Femur (tissue), 1 donor: ENCODE data around the gene SDK2.
A peak's percentile ranks its signal among the peaks of the same experiment; 100 is the strongest.
"Not testable (repeated sequence)": the region's sequence is repeated elsewhere in the genome, so short reads cannot be mapped to it uniquely, and the experiment has no call there.

ENCODE experiments used
- DNase-seq: peaks from one replicate; pipeline ENCODE4 v3.0.0-alpha.2; 2017

Gene SDK2

DNA sequence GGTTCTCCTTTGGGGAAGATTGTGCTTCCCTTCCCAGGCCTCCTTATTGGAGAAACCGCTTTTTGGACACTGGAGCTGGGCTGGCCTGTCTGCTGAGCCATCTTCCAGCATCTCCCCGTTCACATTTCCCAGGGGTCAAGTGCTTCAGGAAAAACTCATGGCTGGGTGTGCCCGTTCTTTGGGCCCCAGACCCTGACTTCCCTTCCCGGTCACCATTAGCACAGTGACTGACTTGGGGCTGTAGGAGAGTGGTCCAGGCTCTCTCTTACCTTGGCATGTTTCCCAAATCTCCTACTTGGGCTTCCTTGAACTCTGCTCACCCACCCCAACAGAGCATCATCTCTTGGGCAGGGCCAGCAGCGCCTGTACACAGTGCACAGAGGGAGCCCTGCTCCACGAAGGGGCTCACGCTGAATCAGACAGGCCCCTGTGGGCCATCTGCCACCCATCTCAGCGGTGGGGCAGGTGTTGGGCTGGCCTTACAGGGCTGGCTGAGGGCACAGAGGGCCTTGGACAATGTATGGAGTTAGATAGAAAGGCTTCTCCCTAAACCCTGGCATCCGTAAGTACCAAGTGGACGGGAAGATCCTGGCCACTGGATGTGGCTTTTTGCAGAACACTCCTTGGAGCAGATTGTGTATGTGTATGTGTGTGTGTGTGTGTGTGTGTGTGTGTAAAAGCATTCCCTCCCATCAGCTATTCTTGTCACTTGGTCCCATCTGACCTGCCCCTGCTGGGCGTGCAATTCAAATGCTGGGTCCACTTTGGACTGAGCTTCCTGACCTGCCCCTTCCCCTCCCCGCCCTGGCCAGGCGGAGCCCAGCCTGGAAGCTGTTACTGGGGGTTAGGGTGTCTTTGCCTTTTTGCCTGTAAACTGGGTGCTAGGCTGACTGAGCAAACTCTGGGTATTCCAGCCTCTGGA, 307.6 kb downstream of the SDK2 start:
- no peak for DNase-seq

DNA sequence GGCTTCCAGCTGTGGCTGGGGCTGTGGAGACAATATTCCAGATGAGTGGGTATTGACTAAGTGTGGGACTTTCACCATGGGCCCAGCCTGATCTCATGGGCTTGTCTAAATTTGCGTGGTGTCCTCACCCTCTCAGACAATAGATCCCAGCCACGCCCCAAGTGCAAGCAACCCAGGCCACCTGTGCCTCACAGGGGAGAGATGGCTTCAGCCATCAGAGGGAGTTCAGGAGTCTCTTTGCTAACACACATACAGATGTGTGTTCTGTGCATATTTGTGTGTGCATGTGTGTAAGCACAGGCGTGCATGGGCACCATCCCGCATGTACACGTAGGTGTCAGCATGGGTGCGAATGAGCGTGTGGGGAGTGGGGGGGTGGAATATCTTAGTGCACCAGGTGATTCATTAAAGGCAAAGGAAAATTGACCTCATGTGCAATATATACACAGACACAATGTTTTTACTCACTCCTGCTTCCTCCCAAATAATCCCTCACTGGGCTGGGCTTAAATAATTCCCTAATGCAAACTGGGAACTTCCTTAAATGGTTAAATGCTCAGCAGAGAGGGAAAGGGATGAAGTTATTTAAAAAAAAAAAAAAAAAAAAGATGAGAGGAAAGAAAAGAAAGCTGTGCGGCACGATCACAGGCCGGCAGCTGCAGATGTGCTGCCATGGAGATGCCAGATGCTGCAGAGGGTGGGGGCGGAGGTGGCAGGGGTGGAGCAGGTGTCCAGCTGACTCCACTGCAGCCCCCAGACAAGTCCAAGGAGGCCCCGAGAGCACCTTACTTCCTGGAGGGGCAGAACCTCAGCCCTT, 308.4 kb downstream of the SDK2 start:
- no peak for DNase-seq

DNA sequence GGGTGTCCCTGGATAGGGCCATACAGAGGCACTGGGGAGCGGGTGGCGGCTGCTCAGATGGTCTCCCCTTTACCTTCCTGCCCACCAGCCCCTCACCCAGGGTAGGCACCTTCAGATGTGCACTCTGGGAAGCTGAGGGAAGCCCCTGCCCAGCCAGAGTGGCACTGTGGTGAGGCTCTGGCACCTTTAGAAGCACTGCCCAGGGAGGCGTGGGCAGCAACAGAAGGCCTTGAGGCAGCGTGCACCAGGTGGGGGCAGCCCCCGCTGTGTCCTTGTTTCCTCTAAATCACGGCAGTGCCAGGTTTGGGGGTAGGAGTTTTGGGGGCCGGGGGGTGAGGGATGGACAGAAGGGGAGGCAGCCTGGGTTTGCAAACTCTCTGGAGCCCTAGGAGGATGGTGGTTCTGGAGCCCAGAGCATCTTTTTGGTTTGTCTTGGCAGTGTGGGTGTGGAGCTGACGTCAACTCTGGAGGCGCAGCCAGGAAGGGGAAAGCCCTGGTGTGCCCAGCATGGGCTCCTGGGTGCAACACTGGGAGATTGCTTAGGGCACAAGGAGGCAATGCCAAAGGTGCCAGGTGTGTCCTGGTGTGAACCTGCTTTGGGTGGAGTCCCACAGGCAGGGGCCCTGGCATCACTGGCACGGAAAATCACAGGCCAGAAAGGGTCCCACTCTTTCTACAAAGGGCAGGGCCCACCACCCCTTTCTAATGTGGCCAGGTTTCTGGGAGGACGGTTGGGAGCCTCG, 309.3 kb downstream of the SDK2 start:
- no peak for DNase-seq

DNA sequence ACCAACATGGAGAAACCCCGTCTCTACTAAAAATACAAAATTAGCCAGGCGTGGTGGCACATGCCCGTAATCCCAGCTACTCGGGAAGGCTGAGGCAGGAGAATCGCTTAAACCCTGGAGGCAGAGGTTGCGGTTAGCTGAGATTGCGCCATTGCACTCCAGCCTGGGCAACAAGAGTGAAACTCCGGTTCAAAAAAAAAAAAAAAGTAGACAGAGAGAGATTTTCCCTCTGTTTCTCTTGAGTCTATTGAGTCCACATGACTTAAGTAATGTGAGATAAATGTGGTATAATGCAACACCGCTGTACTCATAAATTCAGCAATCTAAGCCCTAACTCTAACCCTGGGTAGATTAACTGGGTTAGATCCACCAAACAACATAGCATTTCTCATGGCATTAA, 310.8 kb downstream of the SDK2 start:
- DNase-seq = not testable (repeated sequence)

DNA sequence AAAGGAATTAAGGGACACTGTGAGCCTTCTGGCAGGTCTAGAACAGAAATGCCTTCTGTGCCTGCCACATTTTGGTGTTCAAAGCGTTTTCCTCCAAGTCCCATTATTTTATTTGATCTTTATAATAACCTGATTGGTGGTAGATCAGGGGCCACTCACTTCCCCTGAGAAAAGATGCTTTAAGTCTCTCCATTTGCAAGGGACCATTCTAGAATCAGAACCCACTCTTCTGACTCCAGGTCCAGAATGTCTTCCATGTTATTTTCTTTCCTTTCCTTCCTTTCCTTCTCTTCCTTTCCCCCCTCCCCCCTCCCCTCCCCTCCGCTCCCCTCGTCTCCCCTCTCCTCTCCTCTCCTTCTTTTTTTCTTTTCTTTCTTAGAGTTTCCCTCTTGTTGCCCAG, 313.2 kb downstream of the SDK2 start:
- no peak for DNase-seq

DNA sequence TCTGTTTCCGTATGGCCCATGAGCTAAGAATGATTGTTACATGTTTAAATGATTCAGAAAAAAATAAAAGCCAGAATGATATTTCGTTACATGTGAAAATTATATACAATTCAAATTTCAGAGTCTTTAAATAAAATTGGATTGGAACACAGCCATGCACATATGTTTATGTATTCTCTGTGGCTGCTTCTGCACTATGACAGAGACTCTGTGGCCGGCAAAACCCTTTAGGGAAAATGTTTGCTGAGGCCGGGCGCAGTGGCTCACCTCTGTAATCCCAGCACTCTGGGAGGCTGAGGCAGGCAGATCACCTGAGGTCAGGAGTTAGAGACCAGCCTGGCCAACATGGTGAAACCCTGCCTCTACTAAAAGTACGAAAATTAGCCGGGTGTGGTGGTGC, 316.6 kb downstream of the SDK2 start:
- DNase-seq = no peak

DNA sequence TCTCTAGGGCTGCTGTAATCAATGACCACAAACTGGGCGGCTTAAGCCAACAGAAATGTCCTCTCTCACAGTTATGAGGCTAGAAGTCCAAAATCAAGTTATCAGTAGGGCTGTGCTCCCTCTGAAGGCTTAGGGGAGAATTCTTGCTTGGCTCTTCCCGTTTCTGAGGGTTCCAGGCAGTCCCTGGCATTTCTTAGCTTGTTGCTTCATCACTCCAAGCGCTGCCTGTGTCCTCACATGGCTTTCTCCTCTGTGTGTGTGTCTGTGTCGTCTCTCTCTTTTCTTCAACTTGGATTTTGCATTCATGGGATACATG, 318.8 kb downstream of the SDK2 start:
- peak; percentile 71 for DNase-seq

DNA sequence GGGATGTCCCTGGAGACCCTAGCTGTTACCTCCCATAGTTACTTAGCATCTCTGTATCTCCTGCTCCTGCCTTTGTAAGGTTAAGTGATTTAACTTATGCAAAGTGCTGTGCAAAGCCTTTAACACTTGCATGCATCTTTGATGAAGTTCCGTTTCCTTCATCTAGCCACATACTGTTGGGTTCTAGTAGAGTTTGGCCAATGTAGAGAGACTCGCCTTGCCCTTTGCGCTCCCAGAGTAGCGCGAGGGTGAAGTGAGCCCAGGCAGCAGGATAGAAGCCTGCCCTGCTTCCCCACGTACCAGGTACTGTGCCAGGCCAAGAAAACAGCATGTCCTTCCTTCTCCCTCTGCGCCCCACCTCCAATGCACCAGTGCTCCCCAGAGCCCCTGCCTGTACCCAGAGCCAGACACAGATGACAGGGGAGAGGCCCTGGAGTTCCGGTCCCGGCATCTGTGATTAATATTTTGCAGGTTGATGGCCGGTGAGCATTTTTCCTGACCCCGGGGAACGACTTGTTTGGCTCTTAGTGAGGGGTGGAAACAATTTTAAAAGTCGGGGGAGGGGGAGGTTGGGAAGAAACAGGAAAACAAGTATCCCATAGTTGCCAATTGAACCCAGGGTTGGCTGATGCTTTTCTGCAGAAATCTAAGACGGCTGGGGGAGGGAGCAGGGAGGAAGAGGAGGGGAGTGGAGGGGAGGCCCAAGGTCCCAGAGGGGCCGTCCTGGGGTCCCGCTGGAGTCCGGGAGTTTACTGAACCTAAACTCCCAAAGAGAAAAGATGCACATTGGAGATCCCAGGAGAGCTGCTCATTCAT, 319.3 kb downstream of the SDK2 start:
- no peak for DNase-seq

DNA sequence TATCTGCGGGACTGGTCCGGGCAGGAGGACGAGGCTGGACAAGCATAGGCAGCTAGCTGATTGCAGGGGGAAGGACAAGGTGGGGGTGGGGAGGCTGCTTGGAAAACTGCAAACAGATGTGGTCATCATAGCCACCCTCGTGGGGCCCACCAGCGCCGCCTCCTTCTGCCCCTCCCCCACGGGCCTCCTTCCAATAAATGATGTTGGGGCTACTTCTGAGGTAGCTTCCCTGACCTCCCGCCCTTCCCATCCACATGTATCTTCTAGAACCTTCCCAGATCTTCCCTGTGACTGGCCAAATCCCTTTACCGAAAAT, 320.1 kb downstream of the SDK2 start:
- DNase-seq = peak; percentile 84

DNA sequence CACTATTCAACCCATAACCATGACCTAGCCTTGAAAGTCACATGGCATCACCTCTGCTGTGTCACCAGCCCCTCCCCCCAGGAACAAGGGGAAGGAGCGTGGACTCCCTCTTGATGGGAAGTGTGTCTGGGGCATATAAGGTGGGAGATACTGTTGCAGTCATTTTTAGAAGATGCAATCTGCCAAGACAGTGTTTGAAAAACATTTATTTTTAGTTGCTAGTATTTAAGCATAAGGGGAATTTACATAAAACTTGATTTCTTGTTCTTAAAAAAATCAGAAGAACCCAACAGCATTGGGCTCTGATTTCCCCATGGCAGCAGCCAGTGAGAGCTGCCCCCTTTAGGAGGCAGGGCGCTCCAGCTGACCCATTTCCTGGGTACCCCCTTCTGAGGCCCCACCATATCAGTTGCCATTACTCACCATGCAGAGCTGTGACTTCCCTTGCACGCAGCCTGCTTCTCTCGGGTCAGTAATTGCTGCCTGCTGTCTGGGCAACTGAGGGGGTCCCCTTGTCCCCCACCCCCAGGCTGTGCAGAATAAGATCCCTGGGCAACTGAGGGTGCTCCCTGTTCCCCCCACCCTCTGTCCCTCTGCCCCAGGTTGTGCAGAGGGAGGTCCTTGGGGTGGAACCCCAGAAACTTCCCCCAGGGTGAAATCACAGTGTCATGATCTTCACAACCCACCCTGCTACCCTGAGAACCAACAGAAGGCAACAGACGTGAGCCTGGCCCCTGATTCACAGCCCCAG, 320.7 kb downstream of the SDK2 start:
- DNase-seq = no peak

DNA sequence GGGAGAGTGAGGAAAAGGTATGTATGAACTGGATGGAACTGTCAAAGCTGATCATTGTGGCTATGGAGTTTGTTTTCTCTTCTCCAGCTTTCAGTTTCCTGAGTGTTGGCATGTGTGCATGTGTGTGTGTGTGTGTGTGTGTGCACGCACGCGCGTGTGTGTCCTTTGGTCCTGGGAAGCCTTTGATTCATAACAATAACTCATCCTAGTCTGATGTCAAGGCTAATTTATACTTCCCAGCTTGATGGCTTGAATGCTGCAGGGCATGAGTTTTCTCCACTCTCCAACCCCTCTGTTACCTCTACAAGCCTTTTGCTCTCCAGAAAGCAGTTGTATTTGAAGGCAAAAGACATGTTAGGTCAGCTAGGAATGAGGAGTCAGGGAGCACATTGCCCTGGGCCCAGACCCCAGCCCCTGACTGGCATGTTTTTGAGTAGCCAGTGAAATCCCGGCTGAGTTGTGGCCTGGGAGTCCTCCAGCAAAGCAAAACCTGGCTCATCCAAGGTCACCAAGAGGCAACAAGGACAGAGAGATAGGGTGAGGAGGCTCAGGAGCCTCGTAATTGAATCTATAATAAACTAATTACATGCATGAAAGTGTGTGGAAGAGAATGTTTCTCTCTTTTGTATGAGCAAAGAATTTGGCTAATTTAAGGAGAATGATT, 323.5 kb downstream of the SDK2 start:
- DNase-seq = no peak

DNA sequence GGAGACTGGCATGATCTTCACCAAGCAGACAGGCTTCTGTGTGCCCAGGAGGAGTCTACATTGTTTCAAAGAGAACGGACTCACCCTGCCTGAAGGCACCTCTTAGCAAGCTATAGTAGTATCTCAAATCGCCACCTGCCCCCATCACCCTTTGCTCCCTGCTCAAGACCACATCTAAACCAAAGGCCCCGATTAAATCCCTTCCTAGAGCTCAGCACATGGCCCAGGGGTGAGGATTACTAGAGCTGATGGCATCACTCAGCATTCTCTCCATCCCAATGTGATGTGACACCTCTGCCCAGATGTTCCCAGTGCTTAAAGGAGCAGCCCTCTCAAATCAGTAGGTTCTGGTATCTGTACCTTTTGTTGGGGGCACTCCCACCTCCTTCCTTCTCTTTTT, 324.5 kb downstream of the SDK2 start:
- no peak for DNase-seq

DNA sequence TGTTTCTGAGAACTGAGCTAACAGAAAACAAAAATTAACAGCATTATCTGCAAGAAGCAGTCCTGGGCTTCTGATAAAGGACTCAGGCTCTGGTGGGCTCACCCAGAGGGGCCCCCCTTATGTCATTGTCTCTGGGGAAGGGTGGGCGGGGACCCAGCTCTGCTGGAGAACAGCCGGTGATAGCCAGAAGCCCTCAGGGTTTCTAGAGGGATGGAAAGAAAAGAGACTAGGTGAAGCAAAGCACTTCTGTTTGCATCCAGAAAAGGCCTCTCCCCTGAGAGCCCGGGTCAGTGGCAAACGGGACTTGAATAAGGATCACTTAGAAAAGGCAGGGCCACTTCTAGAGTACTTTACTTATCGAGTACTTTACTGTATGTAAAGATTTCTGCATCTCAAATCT, 325.4 kb downstream of the SDK2 start:
- no peak for DNase-seq

DNA sequence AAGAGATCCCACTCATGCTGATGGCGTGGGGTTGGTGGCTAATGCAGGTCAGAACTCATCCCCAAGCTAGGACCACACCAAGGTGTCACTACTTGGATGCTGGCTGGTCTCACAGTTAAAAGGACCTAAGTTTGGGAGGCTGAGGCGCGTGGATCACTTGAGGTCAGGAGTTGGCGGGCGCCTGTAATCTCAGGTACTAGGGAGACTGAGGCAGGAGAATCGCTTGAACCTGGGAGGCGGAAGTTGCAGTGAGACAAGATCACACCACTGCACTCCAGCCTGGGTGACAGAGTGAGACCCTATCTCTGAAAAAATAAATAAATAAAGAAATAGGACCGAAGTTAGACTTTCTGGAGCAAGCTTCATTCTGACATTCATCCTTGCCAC, 325.8 kb downstream of the SDK2 start:
- DNase-seq = no peak

DNA sequence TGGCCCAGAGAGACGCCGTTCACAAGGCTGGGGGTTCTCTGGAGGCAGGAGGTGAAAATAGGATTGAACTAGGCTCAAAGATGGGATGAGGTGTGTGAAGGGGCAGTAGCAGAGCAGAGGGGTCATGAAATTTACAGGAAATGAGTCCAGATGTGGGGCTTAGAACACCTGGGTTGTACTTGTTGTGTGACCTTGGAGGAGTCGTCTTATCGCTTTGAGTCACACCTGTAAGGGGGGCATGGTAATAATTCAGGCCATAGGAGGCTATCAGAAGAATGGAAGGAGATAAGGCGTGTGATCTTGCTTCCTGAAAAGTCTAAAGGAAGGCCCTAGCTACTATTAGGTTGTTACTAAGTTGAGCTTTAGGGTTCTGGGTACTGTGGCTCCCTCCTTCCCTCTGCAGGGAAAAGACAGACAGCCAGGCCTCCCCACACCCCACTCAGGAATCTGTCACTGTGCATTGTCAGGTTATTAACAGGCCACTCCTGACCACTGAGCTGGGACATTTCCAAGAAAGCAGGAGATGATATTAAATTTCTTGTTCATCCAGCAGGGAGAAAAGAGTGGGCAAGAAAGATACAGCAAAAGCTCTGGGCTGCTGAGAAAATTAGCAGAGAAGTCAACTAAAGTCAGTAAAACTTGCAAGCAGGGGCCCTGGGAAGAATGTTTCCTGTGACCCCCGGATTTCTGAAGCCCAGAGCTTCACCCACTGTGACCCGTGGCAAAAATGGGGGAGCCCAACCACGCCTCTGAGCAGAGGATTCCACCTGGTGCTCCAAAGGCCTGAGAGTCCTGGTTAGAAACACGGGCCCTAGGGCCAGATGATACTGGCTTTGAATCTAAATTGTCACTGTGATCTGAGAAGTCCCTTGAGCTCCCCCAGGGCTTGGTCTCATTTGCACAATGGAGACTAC, 326.5 kb downstream of the SDK2 start:
- no peak for DNase-seq

DNA sequence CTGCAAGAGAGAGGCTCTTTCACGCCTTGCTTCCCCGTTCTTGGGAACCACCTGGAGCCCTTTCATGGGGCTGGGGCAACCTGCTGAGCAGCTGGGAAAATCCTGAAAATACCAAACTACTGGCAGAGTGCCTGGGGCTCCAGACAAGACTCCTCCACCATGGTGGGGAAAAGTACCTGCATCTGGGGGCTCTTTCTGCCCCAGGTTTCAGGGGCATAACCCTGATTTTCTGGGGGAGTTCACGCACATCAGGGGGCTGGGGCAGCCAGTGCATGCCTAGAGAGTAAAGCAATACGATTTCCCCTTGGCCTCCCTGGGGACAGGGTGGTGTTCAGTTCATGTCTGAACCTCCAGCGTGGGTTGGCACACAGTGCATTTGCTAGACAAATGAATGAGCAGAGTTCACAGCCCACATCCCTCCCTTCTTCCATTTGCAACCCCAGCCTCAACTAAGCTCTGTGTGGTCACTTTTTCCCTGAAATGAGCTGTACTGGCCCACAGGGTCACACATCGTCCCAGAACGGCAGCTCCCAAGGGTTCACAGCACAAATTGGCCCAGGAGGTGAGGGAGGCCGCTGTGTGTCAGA, 327.2 kb downstream of the SDK2 start:
- DNase-seq = peak; percentile 63

DNA sequence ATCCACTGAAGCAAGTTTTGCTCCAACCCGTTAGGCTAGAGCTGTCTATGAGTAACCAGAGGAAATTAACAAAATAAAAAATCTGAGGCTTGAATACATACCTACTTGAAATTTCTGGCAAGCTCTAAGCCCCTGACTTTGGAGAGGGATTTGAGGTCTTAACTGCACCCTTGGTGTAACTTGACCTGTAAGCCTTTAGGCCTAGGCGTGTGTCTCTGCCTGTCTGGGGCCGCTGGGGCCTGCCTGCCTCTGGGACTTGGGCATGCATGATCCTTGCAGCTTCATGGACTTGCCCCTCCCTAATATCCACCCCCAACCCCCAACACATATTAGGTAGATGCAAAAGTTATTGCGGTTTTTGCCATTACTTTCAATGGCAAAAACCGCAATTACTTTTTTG, 328.8 kb downstream of the SDK2 start:
- no peak for DNase-seq

DNA sequence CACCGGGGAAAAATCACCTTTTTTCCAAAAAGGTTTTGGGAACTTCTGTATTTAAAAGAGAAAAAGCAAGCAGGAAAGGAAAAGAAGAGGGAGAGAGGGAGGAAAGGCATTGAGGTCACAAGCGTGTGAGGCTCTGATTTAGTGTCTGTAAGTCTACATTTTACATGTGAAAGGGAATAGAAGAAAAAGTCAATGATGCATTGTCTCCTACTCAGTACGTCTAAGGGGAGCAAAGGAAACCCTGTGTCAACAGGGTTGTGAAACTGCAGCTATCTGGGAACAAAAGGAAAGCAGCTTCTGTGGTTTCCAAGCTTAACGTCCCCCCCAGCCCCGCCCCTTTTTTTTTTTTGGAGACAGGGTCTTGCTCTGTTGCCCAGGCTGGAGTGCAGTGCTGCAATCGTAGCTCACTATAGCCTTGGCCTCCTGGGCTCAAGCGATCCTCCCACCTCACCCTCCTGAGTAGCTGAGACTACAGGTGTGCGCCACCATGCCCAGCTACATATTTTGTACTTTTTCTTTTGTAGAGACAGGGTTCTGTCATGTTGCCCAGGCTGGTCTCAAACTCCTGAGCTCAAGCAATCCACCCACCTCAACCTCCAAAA, 330.6 kb downstream of the SDK2 start:
- DNase-seq = no peak

DNA sequence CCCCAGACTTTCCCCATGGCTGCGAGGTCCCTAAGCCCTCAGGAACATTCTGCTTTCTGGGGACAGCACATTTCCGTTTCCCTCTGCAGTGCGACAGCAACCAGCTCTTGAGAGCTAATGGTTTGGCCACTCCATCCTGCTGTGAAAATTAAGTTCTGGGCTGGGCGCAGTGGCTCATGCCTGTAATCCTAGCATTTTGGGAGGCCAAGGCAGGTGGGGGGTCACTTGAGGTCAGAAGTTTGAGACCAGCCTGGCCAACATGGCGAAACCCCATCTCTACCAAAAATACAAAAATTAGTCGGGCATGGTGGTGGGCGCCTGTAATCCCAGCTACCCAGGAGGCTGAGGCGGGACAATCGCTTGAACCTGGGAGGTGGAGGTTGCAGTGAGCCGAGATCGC, 331.4 kb downstream of the SDK2 start:
- DNase-seq = not testable (repeated sequence)
